Renal cortical epithelial cell (primary cell): Measurements from ENCODE around the gene ZIC3. TPM values are rescaled to one million over a fixed set of nuclear protein-coding genes. Genes with fewer than 3 reads are reported as not detected.

Source experiments
- DNase-seq: peaks from one replicate; pipeline ENCODE4 v3.0.0-alpha.2; 2011; ENCODE audit warnings: low read depth
- total RNA-seq: library from RNA; depleted of rRNA; stranded (reverse); fragments of >200 nt; gene quantifications from 2 replicates; pipeline ENCODE4 v1.2.3, GENCODE V29; 2014

Gene ZIC3
- total RNA-seq, 1 donor from 2014 or later = not detected

DNA sequence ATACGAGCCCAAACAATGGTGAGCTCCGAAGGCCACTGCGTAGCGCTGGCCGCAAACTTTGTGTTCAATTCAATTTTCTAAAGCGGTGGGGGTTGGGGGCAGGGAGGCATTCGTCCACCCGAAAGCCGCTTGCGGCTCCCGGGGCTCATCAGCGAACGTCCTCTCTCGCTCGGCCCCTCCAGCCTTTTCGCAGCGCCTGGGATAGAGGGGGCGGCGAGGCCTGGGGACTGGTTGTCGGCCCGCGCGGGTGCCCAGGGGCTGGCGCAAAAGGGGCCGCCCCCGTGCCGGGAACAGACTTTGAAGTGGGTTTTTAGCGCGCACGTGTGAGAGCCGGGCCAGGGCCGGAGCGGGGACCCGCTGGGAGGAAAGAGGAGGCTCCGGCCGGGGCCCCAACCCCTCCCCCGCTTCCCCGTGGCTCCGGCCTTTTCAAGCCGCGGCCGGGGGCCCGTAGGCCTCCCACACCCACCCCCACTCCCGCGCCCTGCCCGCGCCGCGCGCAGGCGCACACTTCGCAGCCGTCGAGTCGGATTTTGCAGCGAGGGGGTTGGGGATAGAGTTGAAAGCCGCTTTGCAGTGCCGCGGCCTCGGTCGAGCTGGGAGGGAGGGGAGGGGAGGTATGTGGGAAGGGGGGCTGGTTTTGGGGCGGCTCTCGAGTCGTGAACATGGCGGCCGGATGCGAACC is 8.3 kb downstream of the ZIC3 start:
- no peak for DNase-seq

DNA sequence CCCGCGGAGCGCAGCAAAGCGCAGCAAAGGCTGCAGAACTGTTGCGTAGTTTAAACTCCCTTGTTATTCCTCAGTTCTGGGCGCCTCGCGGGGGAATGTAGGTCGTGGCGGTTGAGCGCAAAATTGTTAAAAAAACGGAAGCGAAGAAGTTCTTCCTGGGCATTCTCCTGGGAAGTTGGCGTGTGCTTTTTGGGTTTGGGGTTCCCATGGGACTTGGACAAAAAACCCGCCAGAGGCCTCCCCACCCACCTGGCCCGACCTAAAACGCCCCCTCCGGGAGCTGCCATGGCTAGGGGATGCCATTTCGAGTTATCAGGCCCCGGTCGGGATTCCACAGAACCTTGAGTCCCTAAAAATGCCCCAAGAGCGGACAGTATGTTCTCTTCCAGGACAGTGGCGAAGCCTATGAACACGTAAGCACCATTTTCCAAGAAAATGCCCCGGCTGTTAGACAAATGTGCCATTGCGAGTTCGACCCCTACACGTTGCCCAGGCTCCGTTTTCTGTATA is 8.9 kb downstream of the ZIC3 start:
- no peak for DNase-seq

DNA sequence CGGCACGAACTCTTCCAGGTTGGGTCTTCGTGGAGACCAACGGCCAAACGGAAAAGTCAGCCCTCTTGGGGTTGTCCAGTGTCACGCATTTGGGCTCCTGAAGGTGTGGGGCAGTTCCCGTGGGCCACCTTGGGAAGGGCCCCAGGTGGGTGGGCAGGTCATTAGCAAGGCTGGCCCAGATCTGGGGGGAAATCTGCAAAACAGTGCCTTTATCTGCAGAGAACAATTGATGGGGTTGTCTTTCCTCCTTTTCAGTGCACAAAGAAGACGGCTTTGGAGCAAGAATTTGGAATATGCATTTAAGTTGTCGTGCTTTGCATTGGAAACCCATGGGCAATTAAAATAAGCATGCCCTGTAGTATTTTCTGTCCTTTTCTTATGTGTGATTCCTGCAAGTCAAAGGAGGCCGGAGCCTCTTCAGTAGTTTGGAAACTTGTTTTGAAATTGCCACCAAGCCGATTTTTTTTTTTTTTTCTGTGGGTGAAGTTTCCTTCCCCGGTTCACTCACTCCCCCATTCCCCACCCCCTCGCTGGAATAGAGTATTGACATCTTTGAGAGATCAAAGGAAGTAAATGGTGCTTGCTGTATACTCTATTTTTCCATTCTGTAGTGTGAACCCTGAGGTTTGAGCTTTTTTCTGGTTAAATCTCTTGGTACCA is 9.8 kb downstream of the ZIC3 start:
- DNase-seq = no peak

DNA sequence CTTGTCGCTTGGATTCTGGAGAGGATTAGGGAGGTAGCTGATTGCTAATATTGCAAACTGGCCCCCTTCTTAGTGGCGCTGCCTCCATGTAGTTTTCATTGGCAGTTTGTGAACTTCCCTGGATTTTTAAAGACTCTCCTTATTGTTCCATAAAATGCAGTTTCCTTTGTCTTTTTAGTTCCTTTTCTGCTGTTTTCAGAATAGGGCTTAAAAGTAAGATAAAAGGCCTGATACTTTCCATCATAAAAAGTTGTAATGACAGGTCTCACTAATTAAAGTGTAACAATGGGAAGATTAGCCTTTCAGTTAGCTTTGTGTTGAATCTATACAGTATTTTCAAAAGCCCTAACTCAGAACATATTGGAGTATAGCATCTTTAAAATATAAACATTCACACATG is 21.2 kb downstream of the ZIC3 start:
- DNase-seq = no peak

DNA sequence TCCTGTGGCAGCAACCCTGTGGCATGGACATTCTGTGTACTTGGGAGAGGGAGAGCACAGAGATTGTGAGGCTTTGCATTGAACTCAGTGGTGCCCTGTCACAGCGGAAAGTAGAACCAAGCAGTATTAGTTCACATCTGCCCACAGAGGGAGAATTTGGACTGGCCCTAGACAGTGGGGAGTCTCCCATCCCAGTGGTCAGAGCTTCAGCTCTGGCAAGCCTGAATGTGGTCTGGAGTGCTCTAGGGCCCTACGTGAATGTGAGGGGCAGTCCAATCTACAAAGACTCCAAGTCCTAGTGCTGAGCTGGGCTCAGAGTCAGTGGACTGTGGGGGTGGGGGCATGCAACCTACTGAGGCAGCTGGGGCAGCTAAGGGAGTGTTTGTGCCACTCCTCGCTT is 34.8 kb downstream of the ZIC3 start:
- DNase-seq = no peak
